ENCODE data around the gene TAOK3.
"Not testable (repeated sequence)": the region's sequence is repeated elsewhere in the genome, so short reads cannot be mapped to it uniquely, and the experiment has no call there.

Gene TAOK3

DNA sequence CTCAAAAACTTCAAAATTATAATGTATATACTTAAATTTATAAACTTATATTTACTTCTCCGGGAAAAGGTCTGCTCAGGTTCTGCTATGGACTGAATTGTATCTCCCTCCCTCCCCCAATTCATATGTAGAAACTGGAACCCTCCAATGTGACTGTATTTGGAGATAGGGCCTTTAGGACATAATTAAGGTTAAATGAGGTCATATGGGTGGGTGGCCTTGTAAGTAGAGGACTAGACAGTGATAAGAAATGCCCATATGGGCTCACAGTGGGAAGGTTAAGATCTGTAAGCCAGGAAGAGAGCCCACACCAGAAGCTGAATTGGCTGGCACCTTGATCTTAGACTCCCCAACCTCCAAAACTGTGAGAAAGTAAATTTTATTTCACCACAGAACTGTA lies 84.5 kb downstream of the TAOK3 start:
- no peak overlapping the region for H3K9ac ChIP-seq (ENCODE audit: low read depth, low read length, poor library complexity, severe bottlenecking)
- peaks cover 64% of the 10 kb centered on the region for H3K79me2 ChIP-seq (ENCODE audit: insufficient read depth, low read length)
- H3K36me3 ChIP-seq (ENCODE audit: insufficient read depth, low read length): peaks cover 18% of the 10 kb centered on the region; the same call in 1 of the 2 replicates
- no peaks in the 10 kb centered on the region for H3K9me2 ChIP-seq (replicated peaks; ENCODE audit: low read depth, low read length)
- H3K9me3 ChIP-seq (ENCODE audit: insufficient read depth, low read depth, low read length): no peaks in the 10 kb centered on the region
- TF ChIP-seq, protein P1, sequence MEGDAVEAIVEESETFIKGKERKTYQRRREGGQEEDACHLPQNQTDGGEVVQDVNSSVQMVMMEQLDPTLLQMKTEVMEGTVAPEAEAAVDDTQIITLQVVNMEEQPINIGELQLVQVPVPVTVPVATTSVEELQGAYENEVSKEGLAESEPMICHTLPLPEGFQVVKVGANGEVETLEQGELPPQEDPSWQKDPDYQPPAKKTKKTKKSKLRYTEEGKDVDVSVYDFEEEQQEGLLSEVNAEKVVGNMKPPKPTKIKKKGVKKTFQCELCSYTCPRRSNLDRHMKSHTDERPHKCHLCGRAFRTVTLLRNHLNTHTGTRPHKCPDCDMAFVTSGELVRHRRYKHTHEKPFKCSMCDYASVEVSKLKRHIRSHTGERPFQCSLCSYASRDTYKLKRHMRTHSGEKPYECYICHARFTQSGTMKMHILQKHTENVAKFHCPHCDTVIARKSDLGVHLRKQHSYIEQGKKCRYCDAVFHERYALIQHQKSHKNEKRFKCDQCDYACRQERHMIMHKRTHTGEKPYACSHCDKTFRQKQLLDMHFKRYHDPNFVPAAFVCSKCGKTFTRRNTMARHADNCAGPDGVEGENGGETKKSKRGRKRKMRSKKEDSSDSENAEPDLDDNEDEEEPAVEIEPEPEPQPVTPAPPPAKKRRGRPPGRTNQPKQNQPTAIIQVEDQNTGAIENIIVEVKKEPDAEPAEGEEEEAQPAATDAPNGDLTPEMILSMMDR (conservative IDR thresholded peaks at IDR 0.05; ENCODE audit: low read length): no peak
- TF ChIP-seq EZH2phosphoT487 (IDR thresholded peaks at IDR 0.05; ENCODE audit: borderline replicate concordance): no peak
- H3F3A ChIP-seq (ENCODE audit: low read depth): no peaks in the 10 kb centered on the region
- no peak overlapping the region for H2AFZ ChIP-seq (ENCODE audit: low read length)
- no peak overlapping the region for H3K4me3 ChIP-seq (ENCODE audit: low read length, poor library complexity, severe bottlenecking)
- peaks cover 6% of the 10 kb centered on the region for H3K4me1 ChIP-seq (ENCODE audit: insufficient read depth, low read length, poor library complexity, severe bottlenecking)
- H3K4me2 ChIP-seq (ENCODE audit: low read depth, low read length, poor library complexity, severe bottlenecking): no peak overlapping the region
- H4K20me1 ChIP-seq (ENCODE audit: insufficient read depth, low read length, poor library complexity, severe bottlenecking): peaks cover 28% of the 10 kb centered on the region
- H3K27me3 ChIP-seq (ENCODE audit: insufficient read depth, low read length, poor library complexity, severe bottlenecking): no peaks in the 10 kb centered on the region

DNA sequence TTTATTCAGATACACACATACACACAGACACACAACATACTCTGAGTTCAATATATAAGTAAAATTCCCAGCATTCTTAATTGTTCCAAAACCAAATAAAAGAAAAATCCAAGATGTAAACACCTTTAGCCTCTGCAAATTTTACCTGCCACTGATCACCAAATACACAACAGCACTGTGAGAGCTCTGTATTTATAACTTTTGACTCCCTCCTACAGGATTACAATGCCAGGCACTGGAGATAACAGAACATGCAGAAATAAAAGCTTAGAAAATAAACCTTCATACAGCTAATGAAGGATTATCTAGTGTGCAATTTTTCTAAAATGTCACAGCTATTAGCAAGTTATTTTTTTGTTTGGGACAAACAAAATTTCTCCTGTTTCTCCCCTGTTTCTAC lies 85.0 kb downstream of the TAOK3 start:
- TF ChIP-seq EZH2phosphoT487 (IDR thresholded peaks at IDR 0.05; ENCODE audit: borderline replicate concordance): no peak
- TF ChIP-seq, protein P1 (conservative IDR thresholded peaks at IDR 0.05; ENCODE audit: low read length): no peak
- H3F3A ChIP-seq (ENCODE audit: low read depth): no peaks in the 10 kb centered on the region
- peaks cover 18% of the 10 kb centered on the region; the same call in 1 of the 2 replicates for H3K36me3 ChIP-seq (ENCODE audit: insufficient read depth, low read length)
- no peaks in the 10 kb centered on the region for H3K27me3 ChIP-seq (ENCODE audit: insufficient read depth, low read length, poor library complexity, severe bottlenecking)
- no peaks in the 10 kb centered on the region for H3K9me3 ChIP-seq (ENCODE audit: insufficient read depth, low read depth, low read length)
- no peak overlapping the region for H3K9ac ChIP-seq (ENCODE audit: low read depth, low read length, poor library complexity, severe bottlenecking)
- H4K20me1 ChIP-seq (ENCODE audit: insufficient read depth, low read length, poor library complexity, severe bottlenecking): peaks cover 32% of the 10 kb centered on the region
- H2AFZ ChIP-seq (ENCODE audit: low read length): no peak overlapping the region
- H3K4me2 ChIP-seq (ENCODE audit: low read depth, low read length, poor library complexity, severe bottlenecking): no peak overlapping the region
- peaks cover 6% of the 10 kb centered on the region for H3K4me1 ChIP-seq (ENCODE audit: insufficient read depth, low read length, poor library complexity, severe bottlenecking)
- H3K4me3 ChIP-seq (ENCODE audit: low read length, poor library complexity, severe bottlenecking): no peak overlapping the region
- no peaks in the 10 kb centered on the region for H3K9me2 ChIP-seq (replicated peaks; ENCODE audit: low read depth, low read length)
- peaks cover 64% of the 10 kb centered on the region for H3K79me2 ChIP-seq (ENCODE audit: insufficient read depth, low read length)

DNA sequence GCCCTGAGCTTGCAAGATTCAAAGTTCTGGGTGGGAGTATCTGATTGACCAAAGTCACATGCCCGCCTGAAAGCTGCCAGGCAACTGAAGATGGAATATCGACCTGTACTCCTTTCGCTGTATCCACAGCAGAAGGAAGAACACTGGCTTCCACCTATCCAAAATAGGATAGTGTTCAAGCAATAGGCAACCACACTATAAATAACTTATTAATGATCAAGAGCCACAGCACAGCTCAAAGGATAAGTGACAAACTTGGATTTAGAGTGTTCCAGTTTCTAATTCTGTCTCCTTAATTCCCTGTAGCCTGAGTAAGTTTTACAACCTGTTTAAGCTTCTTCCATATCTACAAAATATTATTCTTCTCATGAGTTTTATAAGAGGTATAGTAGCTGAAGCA lies 89.9 kb downstream of the TAOK3 start:
- no peaks in the 10 kb centered on the region for H3K9me2 ChIP-seq (replicated peaks; ENCODE audit: low read depth, low read length)
- no peaks in the 10 kb centered on the region for H3K27me3 ChIP-seq (ENCODE audit: insufficient read depth, low read length, poor library complexity, severe bottlenecking)
- no peaks in the 10 kb centered on the region for H3K9me3 ChIP-seq (ENCODE audit: insufficient read depth, low read depth, low read length)
- H3K4me1 ChIP-seq (ENCODE audit: insufficient read depth, low read length, poor library complexity, severe bottlenecking): no peaks in the 10 kb centered on the region
- H3K4me2 ChIP-seq (ENCODE audit: low read depth, low read length, poor library complexity, severe bottlenecking): no peak overlapping the region
- H3K79me2 ChIP-seq (ENCODE audit: insufficient read depth, low read length): peaks cover 66% of the 10 kb centered on the region
- peaks cover 35% of the 10 kb centered on the region; the same call in 1 of the 2 replicates for H3K36me3 ChIP-seq (ENCODE audit: insufficient read depth, low read length)
- TF ChIP-seq EZH2phosphoT487 (IDR thresholded peaks at IDR 0.05; ENCODE audit: borderline replicate concordance): no peak
- TF ChIP-seq, protein P1 (conservative IDR thresholded peaks at IDR 0.05; ENCODE audit: low read length): no peak
- no peaks in the 10 kb centered on the region for H3F3A ChIP-seq (ENCODE audit: low read depth)
- no peak overlapping the region for H2AFZ ChIP-seq (ENCODE audit: low read length)
- H3K4me3 ChIP-seq (ENCODE audit: low read length, poor library complexity, severe bottlenecking): no peak overlapping the region
- H4K20me1 ChIP-seq (ENCODE audit: insufficient read depth, low read length, poor library complexity, severe bottlenecking): peaks cover 20% of the 10 kb centered on the region
- no peak overlapping the region for H3K9ac ChIP-seq (ENCODE audit: low read depth, low read length, poor library complexity, severe bottlenecking)

DNA sequence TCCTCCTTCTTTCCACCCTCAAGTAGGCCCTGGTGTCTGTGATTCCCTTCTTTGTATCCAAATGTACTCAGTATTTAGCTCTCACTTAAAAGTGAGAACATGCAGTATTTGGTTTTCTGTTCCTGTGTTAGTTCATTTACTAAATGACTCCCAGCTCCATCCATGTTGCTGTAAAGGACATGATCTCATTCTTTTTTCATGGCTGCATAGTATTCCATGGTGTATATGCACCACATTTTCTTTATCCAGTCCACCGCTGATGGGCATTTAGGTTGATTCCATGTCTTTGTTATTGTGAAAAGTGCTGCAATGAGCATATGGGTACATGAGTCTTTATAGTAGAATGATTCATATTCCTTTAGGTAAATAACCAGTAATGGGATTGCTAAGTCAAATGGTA lies 94.4 kb downstream of the TAOK3 start:
- H4K20me1 ChIP-seq (ENCODE audit: insufficient read depth, low read length, poor library complexity, severe bottlenecking): peaks cover 23% of the 10 kb centered on the region
- not testable (repeated sequence) for H3K27me3 ChIP-seq (ENCODE audit: insufficient read depth, low read length, poor library complexity, severe bottlenecking); H3K9ac ChIP-seq (ENCODE audit: low read depth, low read length, poor library complexity, severe bottlenecking); H3K4me2 ChIP-seq (ENCODE audit: low read depth, low read length, poor library complexity, severe bottlenecking); H2AFZ ChIP-seq (ENCODE audit: low read length); H3K4me1 ChIP-seq (ENCODE audit: insufficient read depth, low read length, poor library complexity, severe bottlenecking); H3F3A ChIP-seq (ENCODE audit: low read depth); H3K9me3 ChIP-seq (ENCODE audit: insufficient read depth, low read depth, low read length); H3K9me2 ChIP-seq (replicated peaks; ENCODE audit: low read depth, low read length); H3K4me3 ChIP-seq (ENCODE audit: low read length, poor library complexity, severe bottlenecking)
- H3K79me2 ChIP-seq (ENCODE audit: insufficient read depth, low read length): peaks cover 49% of the 10 kb centered on the region
- peaks cover 32% of the 10 kb centered on the region; the same call in 1 of the 2 replicates for H3K36me3 ChIP-seq (ENCODE audit: insufficient read depth, low read length)

All from Loucy (cell line).